GM19455 (cell line): ENCODE measurements around the gene PHACTR1.
A peak's percentile ranks its signal among the peaks of the same experiment; 100 is the strongest.
"Not testable (repeated sequence)": the region's sequence is repeated elsewhere in the genome, so short reads cannot be mapped to it uniquely, and the experiment has no call there.

Source experiments
- ATAC-seq: cut with Tn5 transposase; IDR thresholded peaks from one replicate; pipeline ENCODE4 v1.9.1; 2021; ENCODE audit not compliant: unreplicated experiment

The PHACTR1 gene

DNA sequence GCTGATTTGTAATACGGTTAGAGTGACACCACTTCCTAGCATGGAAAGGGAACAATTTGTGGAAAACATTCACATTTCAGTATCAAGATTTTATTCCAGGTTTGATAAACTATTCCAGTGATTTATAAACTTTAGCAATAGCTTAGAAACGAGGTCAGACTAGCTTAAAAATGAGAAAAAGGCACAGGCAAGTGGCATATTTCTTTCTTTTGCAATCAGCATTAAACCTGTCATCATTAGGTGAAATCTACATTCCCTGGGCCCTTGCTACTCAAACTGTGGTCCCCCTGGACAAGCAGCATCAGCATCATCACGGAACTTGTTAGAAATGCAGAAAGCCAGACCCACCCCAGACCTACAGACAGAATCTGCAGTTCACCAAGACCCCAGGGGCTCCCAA is 581.9 kb downstream of the PHACTR1 start:
- ATAC-seq = no peak

DNA sequence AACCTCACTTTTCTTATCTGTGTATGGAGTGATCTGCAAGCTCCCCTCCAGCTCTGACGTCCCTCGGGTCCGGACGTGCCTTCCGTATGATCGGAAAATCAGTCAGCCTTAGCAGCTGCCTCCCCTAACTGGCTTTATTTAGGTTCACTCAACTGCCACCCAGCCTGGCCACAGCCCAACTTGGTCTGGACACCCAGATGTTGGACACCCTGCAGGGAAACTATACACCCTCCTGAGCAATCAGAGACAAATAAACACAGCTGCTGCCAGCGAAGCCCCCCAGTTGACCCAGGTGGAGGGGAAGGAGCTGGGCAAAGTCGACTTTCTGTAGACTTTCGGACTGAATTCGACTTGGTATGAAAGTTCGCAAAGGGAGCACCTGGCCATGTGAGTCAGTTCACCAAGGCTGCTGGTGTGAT is 582.8 kb downstream of the PHACTR1 start:
- no peak for ATAC-seq

DNA sequence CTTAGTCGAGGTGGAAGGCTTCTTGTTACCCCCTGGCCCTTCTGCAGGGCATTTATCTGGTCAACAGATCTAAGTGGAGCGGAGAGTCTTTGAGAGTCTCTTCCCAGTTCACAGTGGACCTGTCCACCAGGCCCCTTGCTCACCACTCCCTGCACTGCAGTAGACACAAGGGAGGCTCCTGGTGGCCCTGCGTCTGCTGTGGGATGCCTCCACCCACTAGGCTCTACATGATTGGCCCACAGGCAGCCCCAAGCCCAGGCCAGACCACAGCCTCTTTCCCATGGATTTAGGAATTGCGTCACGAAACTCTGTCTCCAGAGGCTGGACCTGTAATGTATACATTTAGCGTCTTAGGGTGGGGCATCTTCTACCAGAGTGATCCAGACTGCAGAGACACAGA is 583.4 kb downstream of the PHACTR1 start:
- no peak for ATAC-seq

DNA sequence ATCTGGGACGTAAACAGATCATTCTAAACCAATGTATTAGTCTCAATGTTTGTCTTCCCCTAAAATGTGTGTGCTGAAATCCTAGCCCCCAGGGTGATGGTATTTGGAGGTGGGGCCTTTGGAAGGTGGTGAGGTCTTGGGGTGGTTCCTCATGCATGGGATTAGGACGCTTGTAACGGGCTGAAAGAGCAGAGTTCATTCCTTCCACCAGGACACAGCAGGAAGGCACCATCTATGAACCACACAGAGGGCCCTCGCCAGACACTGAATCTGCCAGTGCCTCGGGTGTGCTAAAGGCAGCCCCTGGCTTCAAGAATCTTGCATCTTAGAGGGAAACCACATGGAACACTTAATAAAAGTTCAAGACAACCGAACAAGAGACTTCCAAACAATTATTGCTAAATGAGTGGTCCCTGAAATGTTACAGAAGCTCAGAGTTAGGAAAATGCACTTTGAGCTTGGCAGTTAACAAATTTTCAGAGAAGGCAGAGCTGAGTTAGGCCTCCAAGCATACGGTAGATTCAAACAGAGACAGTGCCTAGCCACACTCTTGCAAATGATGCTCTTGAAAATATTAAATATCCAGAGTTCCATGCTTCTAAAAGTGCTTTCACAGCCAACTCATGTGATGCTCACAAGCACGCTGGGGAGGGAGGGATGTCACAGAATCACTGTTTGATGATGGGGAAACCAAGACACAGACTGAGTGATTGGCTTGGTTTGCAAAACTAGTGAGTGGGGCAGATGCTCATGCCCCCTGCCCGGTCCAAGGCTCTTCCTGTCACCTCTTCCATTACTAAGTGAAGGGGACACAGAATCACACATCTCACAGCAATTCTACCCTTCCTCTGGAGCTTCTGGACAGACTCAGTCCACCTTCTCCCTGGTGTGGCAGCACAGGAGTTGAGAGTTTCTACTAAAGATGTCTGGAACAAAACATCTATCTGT is 584.4 kb downstream of the PHACTR1 start:
- ATAC-seq = no peak

DNA sequence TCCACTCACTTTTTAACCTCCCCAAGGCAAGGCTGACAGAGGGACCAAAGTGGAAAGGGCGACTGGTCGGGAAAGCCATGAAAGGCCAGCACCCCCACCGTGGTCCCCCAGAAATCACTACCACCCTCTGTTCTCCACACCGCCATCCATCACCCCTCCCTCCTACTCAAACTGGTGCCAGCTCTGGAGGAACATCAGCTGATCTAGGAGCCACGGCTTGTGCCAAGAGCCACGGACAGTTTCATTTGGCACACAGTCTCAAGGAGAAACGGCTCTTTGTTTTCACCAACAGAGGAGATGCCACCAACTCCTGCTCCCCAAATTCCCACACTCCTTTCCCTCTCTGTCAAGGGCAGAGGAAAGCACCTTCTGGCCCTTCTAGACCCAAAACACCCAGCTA is 585.7 kb downstream of the PHACTR1 start:
- no peak for ATAC-seq

DNA sequence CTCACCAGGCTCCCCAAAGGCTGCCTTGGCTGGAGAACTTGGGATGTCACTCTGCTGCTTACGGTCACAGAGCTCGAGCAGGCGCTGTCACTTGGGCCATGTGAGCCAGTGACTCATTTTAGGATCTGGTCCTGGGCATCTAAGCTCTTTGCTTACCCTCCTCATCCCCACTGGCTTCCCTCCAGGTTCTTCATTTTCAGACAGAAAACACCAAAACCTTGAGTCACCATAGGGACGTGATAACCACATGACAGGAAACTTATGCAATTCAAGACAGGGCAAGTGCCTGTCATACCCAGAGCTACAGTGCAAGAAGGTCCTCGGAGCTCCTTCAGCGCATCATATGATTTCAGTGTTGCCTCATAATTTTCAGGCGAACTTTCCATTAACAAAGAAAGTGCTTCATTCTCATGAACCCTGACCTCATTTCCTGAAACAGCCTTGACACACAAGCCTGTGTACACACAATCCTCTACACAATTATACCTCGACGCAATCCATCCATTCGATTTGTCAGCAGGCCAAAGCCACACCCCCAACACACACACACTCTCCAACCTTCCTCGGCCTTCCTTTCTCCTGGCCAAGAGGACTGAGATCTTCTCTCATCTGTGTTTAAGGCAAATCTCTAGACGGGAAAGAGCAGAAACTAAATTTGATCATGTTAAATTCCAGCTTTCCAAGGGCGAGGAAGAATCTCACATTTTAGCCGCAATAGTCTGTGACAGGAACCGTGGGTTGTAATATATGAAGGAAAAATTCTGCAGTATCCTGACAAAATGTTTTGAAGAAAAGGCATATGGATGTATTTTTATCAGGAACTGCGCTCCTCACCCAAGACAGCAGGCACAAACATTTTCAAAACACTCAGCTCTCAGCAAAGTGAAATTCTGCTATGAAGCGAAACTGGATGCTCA is 586.4 kb downstream of the PHACTR1 start:
- peak; percentile 64 for ATAC-seq

DNA sequence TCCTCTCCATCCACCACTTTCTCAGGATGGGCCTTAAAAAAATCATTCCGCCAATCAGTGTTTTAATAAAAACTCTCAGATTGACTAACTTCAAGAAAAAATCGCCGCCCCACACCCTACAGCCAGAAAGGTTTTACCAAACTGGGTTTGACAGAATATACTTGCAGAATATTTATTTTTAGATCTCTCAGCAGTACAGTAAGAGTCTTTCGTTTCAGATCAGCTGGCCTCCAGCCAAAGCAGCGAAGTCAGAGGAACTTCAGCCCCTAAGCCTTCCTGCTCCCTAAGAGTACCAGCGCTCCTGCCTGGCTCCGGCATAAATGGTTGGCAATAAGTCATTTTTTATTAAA is 587.1 kb downstream of the PHACTR1 start:
- peak; percentile 57 for ATAC-seq

DNA sequence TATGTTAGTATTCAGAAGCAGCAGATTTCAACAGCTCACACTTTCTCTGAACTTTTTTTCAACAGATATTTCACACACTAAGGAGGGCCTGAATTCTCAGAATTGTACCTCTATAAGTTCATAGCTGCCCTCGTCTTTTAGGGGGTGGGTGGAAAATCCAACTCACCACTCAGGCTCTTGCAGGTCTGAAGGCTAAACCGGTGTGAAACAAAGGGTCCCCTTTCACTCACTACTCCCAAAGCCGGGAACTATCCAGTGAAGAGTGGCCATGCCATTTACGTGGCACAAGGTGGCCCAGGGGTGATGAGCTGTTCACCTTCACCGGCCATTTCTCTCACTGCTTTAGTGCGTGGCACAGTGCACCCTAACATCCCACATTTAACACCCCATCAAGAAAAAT is 587.5 kb downstream of the PHACTR1 start:
- ATAC-seq = no peak

DNA sequence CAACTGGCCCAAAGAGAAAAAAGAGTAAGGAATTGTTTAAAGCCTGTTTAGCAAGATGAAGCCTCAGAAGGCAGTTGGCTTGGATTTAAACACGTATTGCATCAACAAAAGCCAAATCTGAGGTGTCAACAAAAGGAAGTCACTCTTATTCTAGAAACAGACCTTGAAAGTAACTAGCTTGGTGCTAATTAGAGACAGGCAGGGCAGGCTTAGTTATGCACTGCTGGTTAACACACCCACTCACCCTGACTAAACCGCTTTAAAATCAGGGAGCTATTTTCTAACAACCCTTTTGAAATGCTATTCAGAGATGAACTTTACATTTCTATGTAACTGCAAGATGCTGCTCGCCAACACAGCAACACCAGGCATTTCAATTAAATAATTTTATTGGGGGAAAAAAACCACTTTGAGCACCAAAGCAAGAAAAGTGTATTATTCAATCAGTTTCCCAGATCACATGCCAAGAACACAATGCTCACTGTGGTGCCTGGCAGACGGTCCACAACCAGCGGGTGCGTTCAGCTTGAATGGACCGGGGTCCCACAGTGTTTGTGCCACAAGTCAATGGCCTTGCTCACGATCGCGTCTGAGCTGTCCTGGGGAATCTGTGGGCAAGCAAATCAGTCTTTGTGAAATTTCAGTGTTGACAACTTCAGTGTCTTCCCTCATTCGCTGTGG is 588.2 kb downstream of the PHACTR1 start:
- peak; percentile 62 for ATAC-seq

DNA sequence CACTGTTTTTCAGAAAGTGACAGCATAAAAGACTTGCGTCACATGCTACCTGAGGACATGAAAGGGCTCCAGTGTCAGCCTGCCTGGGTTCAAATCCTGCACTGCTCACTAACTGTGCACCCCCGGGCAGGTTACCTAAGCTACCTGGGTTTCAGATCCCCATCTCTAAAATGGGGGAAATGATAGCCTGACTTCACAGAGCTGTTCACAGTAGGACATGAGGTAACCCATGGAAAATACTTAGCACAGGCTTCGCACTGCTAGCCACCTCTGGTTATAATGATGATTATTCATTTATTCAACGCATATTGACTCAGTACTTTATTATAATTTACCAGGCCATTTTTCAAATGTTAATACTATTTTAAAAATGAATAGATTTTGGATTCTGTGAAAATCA is 588.7 kb downstream of the PHACTR1 start:
- no peak for ATAC-seq

DNA sequence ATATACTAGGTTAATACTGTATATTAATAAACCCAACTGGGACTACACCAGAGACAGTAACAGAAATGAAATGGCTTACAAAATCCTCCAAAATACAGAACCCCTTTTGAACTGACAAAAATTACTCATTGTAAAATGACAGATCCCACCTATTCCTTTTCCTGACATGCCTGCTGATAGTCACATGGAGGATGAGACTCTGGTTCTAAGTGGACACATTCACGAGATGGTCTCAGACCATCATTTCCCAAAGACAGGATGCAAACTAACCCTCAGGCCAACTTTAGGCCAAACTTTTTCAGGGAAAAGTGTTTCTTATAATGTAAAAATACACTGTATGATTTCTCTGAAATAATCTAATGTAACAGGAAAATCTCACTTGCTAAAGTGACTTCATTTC is 589.2 kb downstream of the PHACTR1 start:
- ATAC-seq = no peak

DNA sequence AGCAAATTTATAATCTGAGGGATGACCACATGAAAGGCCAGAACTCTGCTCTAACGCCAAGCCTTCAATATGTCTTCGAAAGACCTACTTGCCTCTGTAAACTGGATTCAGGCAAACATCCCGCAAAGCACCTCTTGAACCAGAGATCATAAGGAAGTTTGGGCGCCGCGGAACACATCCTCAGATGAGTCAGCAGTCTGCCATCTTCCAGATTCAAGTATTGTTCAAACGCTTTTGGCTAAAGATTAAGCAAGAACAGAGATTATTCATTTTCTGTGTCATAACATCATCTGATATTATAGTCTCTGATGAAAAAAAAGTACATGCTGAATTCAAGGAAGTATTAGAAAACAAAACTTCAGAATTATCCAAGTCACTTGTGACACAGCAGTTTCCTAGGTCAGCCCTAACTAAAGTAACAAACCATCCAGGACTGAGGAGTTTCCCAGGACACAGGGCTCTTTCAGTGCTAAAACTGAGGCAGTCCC is 591.0 kb downstream of the PHACTR1 start:
- ATAC-seq = no peak

DNA sequence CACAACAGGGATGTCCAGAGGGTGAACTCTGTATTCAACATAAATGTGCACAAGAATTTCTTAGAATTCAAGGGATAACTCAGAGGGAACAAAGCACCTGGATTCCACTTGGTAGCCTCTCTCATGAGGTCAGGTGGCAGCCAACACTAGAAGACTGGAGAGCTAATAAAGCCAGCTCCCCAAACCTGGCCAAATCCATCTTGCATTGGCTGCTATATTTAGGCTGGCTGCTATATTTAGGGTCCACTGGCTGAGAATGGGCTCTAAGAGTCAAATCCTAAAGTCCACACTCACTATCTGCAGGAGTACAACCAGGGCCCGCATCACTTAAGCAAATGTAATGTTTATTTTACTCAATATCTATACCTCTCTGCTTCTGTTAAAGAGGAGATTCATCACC is 591.8 kb downstream of the PHACTR1 start:
- ATAC-seq = no peak

DNA sequence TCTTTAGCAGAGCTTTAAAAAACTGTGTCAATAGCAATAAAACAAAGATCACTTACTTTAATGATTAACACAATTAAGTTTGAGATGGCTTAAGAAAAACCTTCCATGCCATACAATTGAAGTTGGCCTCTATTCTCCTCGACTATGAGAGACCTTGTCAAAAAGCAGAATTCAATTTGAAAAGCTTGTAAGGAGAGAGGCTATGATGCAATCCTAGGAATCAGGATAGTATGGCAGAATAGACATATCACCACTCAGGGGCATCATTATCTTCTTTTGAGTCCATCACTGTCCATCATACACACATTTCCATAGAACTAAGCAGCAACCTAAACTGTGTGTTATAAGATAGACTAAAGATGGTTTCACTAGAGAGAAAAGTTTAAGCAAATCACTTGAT is 594.6 kb downstream of the PHACTR1 start:
- ATAC-seq = no peak

DNA sequence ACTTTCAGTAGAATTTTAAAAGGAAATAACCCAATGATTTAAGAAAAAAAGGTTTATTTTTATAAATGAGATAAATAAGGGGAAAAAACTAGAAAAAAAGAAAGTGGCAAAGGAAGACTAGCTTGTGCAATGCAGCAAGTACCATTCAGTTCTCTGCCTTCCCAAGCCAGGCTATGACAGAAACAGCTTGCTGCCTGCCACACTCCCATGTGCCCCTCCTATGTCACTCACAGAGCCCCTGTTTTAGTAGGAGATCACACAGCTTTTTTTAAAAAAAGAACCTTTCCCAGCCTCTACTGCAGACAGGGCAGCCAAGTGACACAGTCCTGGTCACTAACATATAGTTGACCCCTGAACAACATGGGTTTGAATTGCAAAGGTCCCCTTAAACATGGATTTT is 598.2 kb downstream of the PHACTR1 start:
- ATAC-seq = no peak

DNA sequence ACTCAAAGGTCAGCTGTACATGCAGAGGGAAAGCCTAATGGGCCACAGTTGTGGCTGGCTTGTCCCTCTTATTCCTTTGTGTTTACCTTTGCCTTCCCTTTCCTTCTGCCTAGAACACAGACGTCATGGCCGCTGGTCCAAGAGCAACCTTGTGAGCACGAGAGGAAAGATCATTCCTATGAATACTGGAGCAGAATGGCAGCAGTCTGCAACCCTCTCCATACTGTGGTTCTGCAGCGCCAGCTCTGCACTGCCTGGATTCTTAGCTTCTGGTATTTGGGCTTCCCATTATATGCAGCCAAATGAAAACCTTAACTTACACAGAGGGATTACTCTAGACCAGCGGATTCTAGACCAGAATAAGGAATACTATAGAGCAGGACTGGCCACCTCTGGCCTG is 599.3 kb downstream of the PHACTR1 start:
- ATAC-seq = no peak

DNA sequence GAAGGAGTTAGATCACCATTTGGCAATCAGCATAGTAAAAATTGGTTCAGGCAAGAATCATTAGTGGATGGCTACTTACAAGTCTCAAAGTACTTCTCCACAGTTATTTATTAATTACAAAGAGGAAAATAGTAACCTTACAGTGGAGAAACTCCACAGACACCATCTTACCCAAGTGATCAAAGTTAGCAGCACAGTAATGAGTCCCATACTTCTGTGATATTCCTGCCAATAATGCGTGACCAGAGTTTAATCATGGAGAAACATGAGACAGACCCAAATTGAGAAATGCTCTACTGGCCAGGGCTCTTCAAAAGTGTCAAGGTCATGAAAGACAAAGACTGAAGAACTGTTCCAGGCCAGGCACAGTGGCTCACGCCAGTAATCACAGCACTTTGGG is 602.3 kb downstream of the PHACTR1 start:
- no peak for ATAC-seq

DNA sequence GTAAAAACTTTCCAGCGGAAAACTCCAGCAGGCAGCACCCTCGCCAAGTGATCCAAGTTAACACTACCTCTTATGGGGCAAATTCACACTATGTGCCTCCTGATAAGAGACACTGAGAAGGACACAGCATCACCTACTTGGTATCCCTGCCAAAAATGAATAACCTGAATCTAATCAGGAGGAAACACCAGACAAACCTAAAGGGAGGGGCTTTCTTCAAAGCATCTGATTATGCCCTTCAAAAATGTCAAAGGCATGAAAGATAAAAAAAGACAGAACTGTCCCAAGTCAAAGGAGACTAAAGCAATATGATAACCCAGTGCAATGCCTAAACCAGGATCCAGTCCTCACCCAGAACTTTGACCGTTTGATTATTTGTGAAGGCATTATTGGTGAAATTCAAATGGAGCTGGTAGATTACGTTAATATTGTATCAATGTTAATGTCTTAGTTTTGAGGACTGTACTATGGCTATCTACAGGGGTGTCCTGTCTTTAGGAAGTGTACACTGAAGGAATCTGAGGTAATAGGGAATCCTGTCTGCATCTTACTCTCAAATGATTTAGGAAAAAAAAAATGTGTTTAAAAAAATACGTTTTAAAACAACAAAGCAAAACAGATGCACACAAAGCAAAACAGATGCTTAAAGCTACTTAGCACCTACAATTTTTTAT is 603.5 kb downstream of the PHACTR1 start:
- no peak for ATAC-seq

DNA sequence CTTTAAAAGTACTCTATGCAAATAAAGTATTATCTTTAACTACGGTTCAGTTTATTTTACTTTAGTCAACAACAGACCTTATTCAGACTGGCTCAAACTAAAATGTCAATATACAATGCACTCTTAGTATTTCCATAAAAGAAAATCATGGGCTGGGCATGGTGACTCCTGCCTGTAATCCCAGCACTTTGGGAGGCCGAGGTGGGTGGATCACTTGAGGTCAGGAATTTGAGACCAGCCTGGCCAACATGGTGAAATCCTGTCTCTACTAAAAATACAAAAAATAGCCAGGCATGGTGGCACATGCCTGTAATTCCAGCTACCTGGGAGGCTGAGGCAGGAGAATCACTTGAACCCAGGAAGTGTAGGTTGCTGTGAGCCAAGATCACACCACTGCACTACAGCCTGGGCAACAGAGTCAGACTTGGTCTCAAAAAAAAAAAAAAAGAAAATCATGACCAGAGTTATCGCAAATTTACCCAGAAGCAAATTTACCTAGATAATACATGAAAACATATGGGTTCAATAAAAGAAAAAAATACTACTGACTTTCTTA is 609.5 kb downstream of the PHACTR1 start:
- not testable (repeated sequence) for ATAC-seq

DNA sequence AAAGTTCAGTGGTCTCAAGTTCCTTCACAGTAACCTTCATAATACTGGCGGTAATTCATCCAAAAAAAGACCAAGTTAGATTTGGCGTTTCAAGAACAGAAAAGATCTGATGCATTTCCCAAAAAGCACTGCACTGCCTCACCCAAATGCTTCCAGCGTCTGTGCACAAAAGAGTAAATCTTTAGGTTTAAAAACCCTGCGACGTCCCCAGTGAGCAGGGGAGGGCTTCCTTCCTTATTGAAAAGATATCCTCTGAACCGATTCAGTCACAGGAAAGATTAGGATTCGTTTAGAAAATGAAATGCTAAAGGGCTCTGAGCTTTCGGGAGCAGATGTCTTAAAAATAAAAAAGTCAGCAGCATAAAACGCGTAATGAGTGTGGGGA is 611.1 kb downstream of the PHACTR1 start:
- ATAC-seq = no peak
